SK-N-SH treated with all-trans-retinoic acid at 6 μM for 48 hours (cell line): ENCODE measurements around the gene UNC5C.

Experiments
- ATAC-seq: fragments of 200-7000 bp; cut with Tn5 transposase; 3 replicates; pipeline ENCODE4 v1.9.1; 2020; ENCODE audit warnings: mild to moderate bottlenecking, moderate library complexity
- ARNTL ChIP-seq: fragments of 450-650 bp; formaldehyde crosslinking; IDR thresholded peaks from 2 replicates; pipeline ENCODE4 v1.5.0; 2020; ENCODE audit warnings: low read depth, mild to moderate bottlenecking, moderate library complexity, borderline replicate concordance
- BACH2 ChIP-seq: fragments of 250-450 bp; sonication (Bioruptor Pico); IDR thresholded peaks from 2 replicates; pipeline ENCODE4 v1.9.0; 2021; ENCODE audit warnings: mild to moderate bottlenecking, borderline replicate concordance
- CSDC2 ChIP-seq: fragments of 250-450 bp; sonication (Bioruptor Pico); IDR thresholded peaks from 2 replicates; pipeline ENCODE4 v1.5.0; 2020; ENCODE audit warnings: mild to moderate bottlenecking, moderate library complexity
- ESRRG ChIP-seq: fragments of 250-450 bp; sonication (Bioruptor Pico); IDR thresholded peaks from 2 replicates; pipeline ENCODE4 v1.6.1; 2021; ENCODE audit warnings: mild to moderate bottlenecking
- GLIS3 ChIP-seq: fragments of 250-450 bp; sonication (Bioruptor Pico); IDR thresholded peaks from 2 replicates; pipeline ENCODE4 v1.5.0; 2020; ENCODE audit warnings: mild to moderate bottlenecking, moderate library complexity
- ISL1 ChIP-seq: fragments of 250-450 bp; sonication (Bioruptor Pico); IDR thresholded peaks from 2 replicates; pipeline ENCODE4 v2.1.2; 2022; ENCODE audit warnings: mild to moderate bottlenecking, moderate library complexity
- OSR1 ChIP-seq: fragments of 250-450 bp; sonication (Bioruptor Pico); IDR thresholded peaks from 2 replicates; pipeline ENCODE4 v1.8.0; 2022; ENCODE audit warnings: moderate library complexity, mild to moderate bottlenecking, inconsistent platforms
- PPARA ChIP-seq: fragments of 250-450 bp; sonication (Bioruptor Pico); IDR thresholded peaks from 2 replicates; pipeline ENCODE4 v1.5.0; 2020; ENCODE audit warnings: mild to moderate bottlenecking, borderline replicate concordance
- RARB ChIP-seq: fragments of 250-450 bp; sonication (Bioruptor Pico); IDR thresholded peaks from 2 replicates; pipeline ENCODE4 v1.8.0; 2021; ENCODE audit warnings: mild to moderate bottlenecking, moderate library complexity
- SNAI2 ChIP-seq: fragments of 250-450 bp; sonication (Bioruptor Pico); IDR thresholded peaks from 2 replicates; pipeline ENCODE4 v1.5.0; 2020; ENCODE audit warnings: mild to moderate bottlenecking, moderate library complexity
- TCF4 ChIP-seq: fragments of 250-450 bp; sonication (Bioruptor Pico); IDR thresholded peaks from 2 replicates; pipeline ENCODE4 v1.8.0; 2021; ENCODE audit warnings: mild to moderate bottlenecking, moderate library complexity, borderline replicate concordance
- TOX ChIP-seq: fragments of 250-450 bp; sonication (Bioruptor Pico); IDR thresholded peaks from 2 replicates; pipeline ENCODE4 v1.8.0; 2021; ENCODE audit warnings: mild to moderate bottlenecking, moderate library complexity, borderline replicate concordance
- ZC3H10 ChIP-seq: fragments of 250-450 bp; sonication (Bioruptor Pico); IDR thresholded peaks from 2 replicates; pipeline ENCODE4 v1.5.1; 2021; ENCODE audit warnings: mild to moderate bottlenecking, moderate library complexity
- ZFP3 ChIP-seq: fragments of 250-450 bp; sonication (Bioruptor Pico); IDR thresholded peaks from 2 replicates; pipeline ENCODE4 v1.5.0; 2020; ENCODE audit warnings: mild to moderate bottlenecking, moderate library complexity
- ZFP30 ChIP-seq: fragments of 450-650 bp; formaldehyde crosslinking; IDR thresholded peaks from 2 replicates; pipeline ENCODE4 v1.5.0; 2022; ENCODE audit warnings: mild to moderate bottlenecking, moderate library complexity
- ZNF565 ChIP-seq: fragments of 450-650 bp; formaldehyde crosslinking; conservative IDR thresholded peaks from 2 replicates; pipeline ENCODE4 v1.5.0; 2020; ENCODE audit warnings: low read depth, mild to moderate bottlenecking, moderate library complexity
- ZNF70 ChIP-seq: fragments of 450-650 bp; formaldehyde crosslinking; IDR thresholded peaks from 2 replicates; pipeline ENCODE4 v1.5.0; 2020; ENCODE audit warnings: mild to moderate bottlenecking, moderate library complexity
- ZNF8 ChIP-seq: fragments of 450-650 bp; formaldehyde crosslinking; IDR thresholded peaks from 2 replicates; pipeline ENCODE4 v1.5.0; 2020; ENCODE audit warnings: mild to moderate bottlenecking, moderate library complexity
- TF ChIP-seq, protein P1 (sequence below): fragments of 250-450 bp; sonication (Bioruptor Pico); IDR thresholded peaks from 2 replicates; pipeline ENCODE4 v1.8.0; 2021; ENCODE audit warnings: low read depth, mild to moderate bottlenecking, moderate library complexity, borderline replicate concordance
- TF ChIP-seq, protein P2 (sequence below): fragments of 250-450 bp; sonication (Bioruptor Pico); IDR thresholded peaks from 2 replicates; pipeline ENCODE4 v1.5.1; 2021; ENCODE audit warnings: mild to moderate bottlenecking, moderate library complexity
- TF ChIP-seq, protein P3 (sequence below): fragments of 250-450 bp; sonication (Bioruptor Pico); IDR thresholded peaks from 2 replicates; pipeline ENCODE4 v1.5.0; 2020; ENCODE audit warnings: mild to moderate bottlenecking, moderate library complexity
- TF ChIP-seq, protein P4 (sequence below): fragments of 250-450 bp; sonication (Bioruptor Pico); IDR thresholded peaks from 2 replicates; pipeline ENCODE4 v1.8.0; 2020; ENCODE audit warnings: mild to moderate bottlenecking, moderate library complexity, borderline replicate concordance
- TF ChIP-seq, protein P5 (sequence below): fragments of 250-450 bp; sonication (Bioruptor Pico); IDR thresholded peaks from 2 replicates; pipeline ENCODE4 v1.5.1; 2020; ENCODE audit warnings: low read depth, mild to moderate bottlenecking, moderate library complexity

The UNC5C gene

DNA sequence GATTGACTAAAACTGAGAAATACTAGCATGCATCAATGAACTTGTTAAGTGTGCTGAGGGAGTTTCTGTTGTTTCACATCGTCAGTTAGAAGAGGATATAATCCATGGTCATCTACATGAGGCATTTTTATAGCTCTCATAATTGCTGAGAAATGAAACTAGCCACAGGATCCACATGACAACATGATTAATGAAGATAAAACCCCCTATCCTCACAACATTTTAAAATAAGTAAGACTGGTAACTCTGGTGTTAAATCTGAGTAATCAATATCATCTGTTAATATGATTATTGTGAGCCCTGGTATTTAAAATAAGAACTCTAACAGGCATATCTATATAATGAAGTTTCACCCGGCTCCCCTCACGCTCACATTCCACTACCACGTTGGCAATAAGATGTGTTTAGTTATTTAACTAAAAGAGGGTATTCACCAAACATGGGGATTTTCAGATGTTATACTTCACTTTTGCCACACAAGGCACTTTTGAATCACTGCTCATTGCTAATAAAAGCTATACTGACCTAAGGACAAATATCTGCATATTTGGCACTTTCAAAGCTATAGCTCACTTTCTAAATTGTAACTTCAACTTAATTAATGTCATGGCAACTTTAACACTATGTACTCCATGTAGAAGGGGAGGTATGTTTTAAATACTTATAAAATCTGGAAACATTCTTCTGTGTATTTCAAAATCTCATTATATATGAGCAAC, 6.7 kb downstream of the UNC5C start:
- TF ChIP-seq ISL1 (CRISPR knock-in tag) (peak; percentile 26; the same call in 1 of the 2 replicates), ZNF8 (CRISPR knock-in tag) (no peak)
- ATAC-seq: no peak

DNA sequence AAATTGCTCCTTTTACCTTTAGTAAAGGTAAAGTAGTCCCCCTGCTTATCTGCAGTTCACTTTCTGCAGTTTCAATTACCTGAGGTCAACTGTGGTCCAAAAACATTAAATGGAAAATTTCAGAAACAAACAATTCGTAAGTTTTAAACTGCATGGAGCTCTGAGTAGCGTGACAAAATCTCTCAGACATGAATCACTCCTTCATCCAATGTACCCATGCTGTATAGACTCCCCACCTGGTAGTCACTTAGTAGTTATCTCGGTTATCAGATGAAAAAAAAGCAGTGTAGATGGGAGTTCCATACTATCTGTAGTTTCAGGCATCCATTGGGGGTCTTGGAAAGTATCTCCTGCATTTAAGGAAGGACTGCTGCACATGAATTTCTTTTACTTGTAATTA, 7.7 kb downstream of the UNC5C start:
- TF ChIP-seq RARB (CRISPR knock-in tag) (no peak), ISL1 (CRISPR knock-in tag) (peak; percentile 26; the same call in 1 of the 2 replicates)
- ATAC-seq: no peak

DNA sequence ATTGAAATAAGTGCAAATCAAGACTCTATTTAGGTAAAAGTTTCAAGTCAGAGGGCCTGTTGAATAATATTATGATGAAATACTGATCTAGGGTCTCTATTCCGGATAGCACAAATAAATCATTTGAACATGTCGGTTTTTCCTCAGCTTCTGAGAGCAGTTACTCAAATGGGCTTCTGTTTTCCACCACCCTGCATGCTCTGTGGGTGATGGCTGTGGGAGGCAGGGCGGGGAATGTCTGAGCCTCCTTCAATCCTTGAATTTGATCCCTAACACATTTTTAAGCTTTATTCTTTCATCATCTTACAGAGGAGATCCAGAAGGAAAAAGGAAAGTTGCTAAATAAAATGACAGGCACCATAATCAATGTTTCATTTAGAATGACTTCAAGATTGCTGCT, 8.5 kb downstream of the UNC5C start:
- peak; percentile 47 for ATAC-seq
- TF ChIP-seq ZFP30 (CRISPR knock-in tag): no peak
- TF ChIP-seq ARNTL: no peak
- TF ChIP-seq PPARA (CRISPR knock-in tag): no peak
- no peak for TF ChIP-seq CSDC2 (CRISPR knock-in tag)
- no peak for TF ChIP-seq OSR1 (CRISPR knock-in tag)
- no peak for TF ChIP-seq ZNF8 (CRISPR knock-in tag)
- no peak for TF ChIP-seq SNAI2 (CRISPR knock-in tag)
- no peak for TF ChIP-seq ZFP3
- no peak for TF ChIP-seq ZNF70 (CRISPR knock-in tag)
- TF ChIP-seq ZC3H10 (CRISPR knock-in tag): no peak
- TF ChIP-seq, protein P1, sequence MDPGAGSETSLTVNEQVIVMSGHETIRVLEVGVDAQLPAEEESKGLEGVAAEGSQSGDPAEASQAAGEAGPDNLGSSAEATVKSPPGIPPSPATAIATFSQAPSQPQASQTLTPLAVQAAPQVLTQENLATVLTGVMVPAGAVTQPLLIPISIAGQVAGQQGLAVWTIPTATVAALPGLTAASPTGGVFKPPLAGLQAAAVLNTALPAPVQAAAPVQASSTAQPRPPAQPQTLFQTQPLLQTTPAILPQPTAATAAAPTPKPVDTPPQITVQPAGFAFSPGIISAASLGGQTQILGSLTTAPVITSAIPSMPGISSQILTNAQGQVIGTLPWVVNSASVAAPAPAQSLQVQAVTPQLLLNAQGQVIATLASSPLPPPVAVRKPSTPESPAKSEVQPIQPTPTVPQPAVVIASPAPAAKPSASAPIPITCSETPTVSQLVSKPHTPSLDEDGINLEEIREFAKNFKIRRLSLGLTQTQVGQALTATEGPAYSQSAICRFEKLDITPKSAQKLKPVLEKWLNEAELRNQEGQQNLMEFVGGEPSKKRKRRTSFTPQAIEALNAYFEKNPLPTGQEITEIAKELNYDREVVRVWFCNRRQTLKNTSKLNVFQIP: peak; percentile 28; the same call in 1 of the 2 replicates
- no peak for TF ChIP-seq RARB (CRISPR knock-in tag)
- TF ChIP-seq BACH2 (CRISPR knock-in tag): no peak
- TF ChIP-seq, protein P2, sequence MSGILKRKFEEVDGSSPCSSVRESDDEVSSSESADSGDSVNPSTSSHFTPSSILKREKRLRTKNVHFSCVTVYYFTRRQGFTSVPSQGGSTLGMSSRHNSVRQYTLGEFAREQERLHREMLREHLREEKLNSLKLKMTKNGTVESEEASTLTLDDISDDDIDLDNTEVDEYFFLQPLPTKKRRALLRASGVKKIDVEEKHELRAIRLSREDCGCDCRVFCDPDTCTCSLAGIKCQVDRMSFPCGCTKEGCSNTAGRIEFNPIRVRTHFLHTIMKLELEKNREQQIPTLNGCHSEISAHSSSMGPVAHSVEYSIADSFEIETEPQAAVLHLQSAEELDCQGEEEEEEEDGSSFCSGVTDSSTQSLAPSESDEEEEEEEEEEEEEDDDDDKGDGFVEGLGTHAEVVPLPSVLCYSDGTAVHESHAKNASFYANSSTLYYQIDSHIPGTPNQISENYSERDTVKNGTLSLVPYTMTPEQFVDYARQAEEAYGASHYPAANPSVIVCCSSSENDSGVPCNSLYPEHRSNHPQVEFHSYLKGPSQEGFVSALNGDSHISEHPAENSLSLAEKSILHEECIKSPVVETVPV (CRISPR knock-in tag): no peak
- TF ChIP-seq TCF4 (CRISPR knock-in tag): peak; percentile 81; the same call in 1 of the 2 replicates
- TF ChIP-seq, protein P3, sequence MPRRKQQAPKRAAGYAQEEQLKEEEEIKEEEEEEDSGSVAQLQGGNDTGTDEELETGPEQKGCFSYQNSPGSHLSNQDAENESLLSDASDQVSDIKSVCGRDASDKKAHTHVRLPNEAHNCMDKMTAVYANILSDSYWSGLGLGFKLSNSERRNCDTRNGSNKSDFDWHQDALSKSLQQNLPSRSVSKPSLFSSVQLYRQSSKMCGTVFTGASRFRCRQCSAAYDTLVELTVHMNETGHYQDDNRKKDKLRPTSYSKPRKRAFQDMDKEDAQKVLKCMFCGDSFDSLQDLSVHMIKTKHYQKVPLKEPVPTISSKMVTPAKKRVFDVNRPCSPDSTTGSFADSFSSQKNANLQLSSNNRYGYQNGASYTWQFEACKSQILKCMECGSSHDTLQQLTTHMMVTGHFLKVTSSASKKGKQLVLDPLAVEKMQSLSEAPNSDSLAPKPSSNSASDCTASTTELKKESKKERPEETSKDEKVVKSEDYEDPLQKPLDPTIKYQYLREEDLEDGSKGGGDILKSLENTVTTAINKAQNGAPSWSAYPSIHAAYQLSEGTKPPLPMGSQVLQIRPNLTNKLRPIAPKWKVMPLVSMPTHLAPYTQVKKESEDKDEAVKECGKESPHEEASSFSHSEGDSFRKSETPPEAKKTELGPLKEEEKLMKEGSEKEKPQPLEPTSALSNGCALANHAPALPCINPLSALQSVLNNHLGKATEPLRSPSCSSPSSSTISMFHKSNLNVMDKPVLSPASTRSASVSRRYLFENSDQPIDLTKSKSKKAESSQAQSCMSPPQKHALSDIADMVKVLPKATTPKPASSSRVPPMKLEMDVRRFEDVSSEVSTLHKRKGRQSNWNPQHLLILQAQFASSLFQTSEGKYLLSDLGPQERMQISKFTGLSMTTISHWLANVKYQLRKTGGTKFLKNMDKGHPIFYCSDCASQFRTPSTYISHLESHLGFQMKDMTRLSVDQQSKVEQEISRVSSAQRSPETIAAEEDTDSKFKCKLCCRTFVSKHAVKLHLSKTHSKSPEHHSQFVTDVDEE (CRISPR knock-in tag): peak; percentile 94
- TF ChIP-seq, protein P4, sequence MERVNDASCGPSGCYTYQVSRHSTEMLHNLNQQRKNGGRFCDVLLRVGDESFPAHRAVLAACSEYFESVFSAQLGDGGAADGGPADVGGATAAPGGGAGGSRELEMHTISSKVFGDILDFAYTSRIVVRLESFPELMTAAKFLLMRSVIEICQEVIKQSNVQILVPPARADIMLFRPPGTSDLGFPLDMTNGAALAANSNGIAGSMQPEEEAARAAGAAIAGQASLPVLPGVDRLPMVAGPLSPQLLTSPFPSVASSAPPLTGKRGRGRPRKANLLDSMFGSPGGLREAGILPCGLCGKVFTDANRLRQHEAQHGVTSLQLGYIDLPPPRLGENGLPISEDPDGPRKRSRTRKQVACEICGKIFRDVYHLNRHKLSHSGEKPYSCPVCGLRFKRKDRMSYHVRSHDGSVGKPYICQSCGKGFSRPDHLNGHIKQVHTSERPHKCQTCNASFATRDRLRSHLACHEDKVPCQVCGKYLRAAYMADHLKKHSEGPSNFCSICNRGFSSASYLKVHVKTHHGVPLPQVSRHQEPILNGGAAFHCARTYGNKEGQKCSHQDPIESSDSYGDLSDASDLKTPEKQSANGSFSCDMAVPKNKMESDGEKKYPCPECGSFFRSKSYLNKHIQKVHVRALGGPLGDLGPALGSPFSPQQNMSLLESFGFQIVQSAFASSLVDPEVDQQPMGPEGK (CRISPR knock-in tag): peak; percentile 82; the same call in 1 of the 2 replicates
- TF ChIP-seq ISL1 (CRISPR knock-in tag): peak; percentile 93
- TF ChIP-seq TOX (CRISPR knock-in tag): 0 out of 2 replicates have a peak, but pooled peaks have one; percentile 20
- no peak for TF ChIP-seq GLIS3 (CRISPR knock-in tag)
- no peak for TF ChIP-seq ZNF565
- TF ChIP-seq, protein P5, sequence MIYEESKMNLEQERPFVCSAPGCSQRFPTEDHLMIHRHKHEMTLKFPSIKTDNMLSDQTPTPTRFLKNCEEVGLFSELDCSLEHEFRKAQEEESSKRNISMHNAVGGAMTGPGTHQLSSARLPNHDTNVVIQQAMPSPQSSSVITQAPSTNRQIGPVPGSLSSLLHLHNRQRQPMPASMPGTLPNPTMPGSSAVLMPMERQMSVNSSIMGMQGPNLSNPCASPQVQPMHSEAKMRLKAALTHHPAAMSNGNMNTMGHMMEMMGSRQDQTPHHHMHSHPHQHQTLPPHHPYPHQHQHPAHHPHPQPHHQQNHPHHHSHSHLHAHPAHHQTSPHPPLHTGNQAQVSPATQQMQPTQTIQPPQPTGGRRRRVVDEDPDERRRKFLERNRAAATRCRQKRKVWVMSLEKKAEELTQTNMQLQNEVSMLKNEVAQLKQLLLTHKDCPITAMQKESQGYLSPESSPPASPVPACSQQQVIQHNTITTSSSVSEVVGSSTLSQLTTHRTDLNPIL (CRISPR knock-in tag): 0 out of 2 replicates have a peak, but pooled peaks have one; percentile 49
- peak; percentile 90; the same call in 1 of the 2 replicates for TF ChIP-seq ESRRG
- TF ChIP-seq, all 23 proteins: peak for 8
